CD4-positive, alpha-beta T cell treated with Interferon gamma for 1 hour (primary cell): Measurements from ENCODE around the gene COL21A1.
A peak's percentile ranks its signal among the peaks of the same experiment; 100 is the strongest.

Source experiments
- DNase-seq: peaks from one replicate; pipeline ENCODE4 v3.0.0-alpha.2; 2020

The COL21A1 gene

GRCh38 chr6:56101141-56101553 lies 146.2 kb downstream of the COL21A1 start:
- DNase-seq, result peak; percentile 2

- no peak for DNase-seq
Measured at GRCh38 chr6:56096946-56097621, 150.3 kb downstream of the COL21A1 start.

GRCh38 chr6:56096541-56096940 lies 150.8 kb downstream of the COL21A1 start:
- no peak for DNase-seq

GRCh38 chr6:56093776-56094175 lies 153.6 kb downstream of the COL21A1 start:
- DNase-seq, result no peak

- DNase-seq, result no peak
Measured at GRCh38 chr6:56091159-56091869, 156.1 kb downstream of the COL21A1 start.

GRCh38 chr6:56088641-56089040 lies 158.7 kb downstream of the COL21A1 start:
- no peak for DNase-seq

- DNase-seq, result no peak
Measured at GRCh38 chr6:56087421-56087820, 160.0 kb downstream of the COL21A1 start.

- no peak for DNase-seq
Measured at GRCh38 chr6:56079751-56080540, 167.4 kb downstream of the COL21A1 start.

GRCh38 chr6:56076033-56076432 lies 171.3 kb downstream of the COL21A1 start:
- DNase-seq, result no peak

GRCh38 chr6:56073761-56074160 lies 173.6 kb downstream of the COL21A1 start:
- no peak for DNase-seq

- DNase-seq, result no peak
Measured at GRCh38 chr6:56073315-56073714, 174.1 kb downstream of the COL21A1 start.

GRCh38 chr6:56072856-56073255 lies 174.5 kb downstream of the COL21A1 start:
- DNase-seq, result no peak

- no peak for DNase-seq
Measured at GRCh38 chr6:56065408-56065807, 182.0 kb downstream of the COL21A1 start.

- DNase-seq, result no peak
Measured at GRCh38 chr6:56062836-56063235, 184.5 kb downstream of the COL21A1 start.

- DNase-seq, result no peak
Measured at GRCh38 chr6:56058636-56059035, 188.7 kb downstream of the COL21A1 start.

- DNase-seq, result no peak
Measured at GRCh38 chr6:56055081-56055704, 192.2 kb downstream of the COL21A1 start.

GRCh38 chr6:56051202-56051598 lies 196.2 kb downstream of the COL21A1 start:
- DNase-seq, result no peak

- no peak for DNase-seq
Measured at GRCh38 chr6:56050530-56051201, 196.7 kb downstream of the COL21A1 start.

- no peak for DNase-seq
Measured at GRCh38 chr6:56048601-56049000, 198.8 kb downstream of the COL21A1 start.

GRCh38 chr6:56047931-56048540 lies 199.3 kb downstream of the COL21A1 start:
- DNase-seq, result no peak

GRCh38 chr6:56046576-56046975 lies 200.8 kb downstream of the COL21A1 start:
- peak; percentile 37 for DNase-seq

- no peak for DNase-seq
Measured at GRCh38 chr6:56043761-56044160, 203.6 kb downstream of the COL21A1 start.
